Measurements from ENCODE around the gene IRF2BP1. TPM values are rescaled to one million over a fixed set of nuclear protein-coding genes. Genes with fewer than 3 reads are reported as not detected.

IRF2BP1 gene
- total and polyA plus RNA-seq, 12 donors: 8.0 to 23.0 (median 19.5) TPM

DNA sequence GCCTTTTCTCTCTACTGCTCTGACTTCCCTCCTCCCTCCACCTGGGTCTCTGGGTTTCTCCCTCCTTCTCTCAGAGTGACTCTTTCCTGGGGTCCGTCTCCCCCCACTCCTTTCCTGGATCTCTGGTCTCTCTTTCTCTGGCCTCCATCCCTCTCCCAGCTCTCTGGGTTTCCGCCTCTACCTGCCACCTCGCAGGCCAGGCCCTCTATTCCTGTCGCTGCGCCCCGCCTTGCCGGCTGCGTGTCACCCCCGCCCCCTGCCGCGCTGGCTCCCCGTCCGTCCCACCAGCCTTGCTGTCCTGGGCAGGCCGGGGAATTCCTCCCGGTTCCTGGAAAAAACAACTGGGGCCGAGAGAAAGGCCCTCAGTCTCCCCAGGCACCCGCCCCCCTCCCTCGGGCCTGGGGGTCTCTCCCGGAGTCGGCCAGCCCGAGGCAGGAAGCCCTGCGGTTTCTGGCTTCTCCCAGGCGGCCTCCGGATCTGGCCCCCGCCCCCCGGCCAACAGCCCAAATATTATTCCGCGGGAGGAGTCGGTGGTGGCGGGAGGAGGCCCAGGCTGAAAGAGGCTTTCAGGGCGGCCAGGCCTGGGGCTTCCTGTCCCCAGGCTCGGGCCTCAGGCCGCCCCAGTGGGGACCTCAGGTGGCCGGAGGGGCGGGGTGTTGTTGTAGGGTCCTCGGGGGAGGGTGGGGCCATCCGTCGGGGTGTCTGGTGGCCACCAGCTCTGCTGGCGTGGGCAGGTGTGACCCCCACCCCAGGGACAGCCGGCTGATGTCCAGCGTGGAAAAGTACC, 9.3 kb downstream of the IRF2BP1 start:
- ATAC-seq (peak; percentile 19 to 80 (median 64)), DNase-seq (peak; percentile 41 to 55)
- no peaks in the 10 kb centered on the region for H3K9me3 ChIP-seq
- H3K27me3 ChIP-seq: peaks cover 0 to 34% (median 0%) of the 10 kb centered on the region in 7 donors
- H3K27ac ChIP-seq: peak overlapping the region in 9 of 10 donors; percentile 28 to 86 (median 76)
- 16 to 19% methylated on average over 41 of the region's 41 CpGs for WGBS, 2 donors
- TF ChIP-seq, protein P1, sequence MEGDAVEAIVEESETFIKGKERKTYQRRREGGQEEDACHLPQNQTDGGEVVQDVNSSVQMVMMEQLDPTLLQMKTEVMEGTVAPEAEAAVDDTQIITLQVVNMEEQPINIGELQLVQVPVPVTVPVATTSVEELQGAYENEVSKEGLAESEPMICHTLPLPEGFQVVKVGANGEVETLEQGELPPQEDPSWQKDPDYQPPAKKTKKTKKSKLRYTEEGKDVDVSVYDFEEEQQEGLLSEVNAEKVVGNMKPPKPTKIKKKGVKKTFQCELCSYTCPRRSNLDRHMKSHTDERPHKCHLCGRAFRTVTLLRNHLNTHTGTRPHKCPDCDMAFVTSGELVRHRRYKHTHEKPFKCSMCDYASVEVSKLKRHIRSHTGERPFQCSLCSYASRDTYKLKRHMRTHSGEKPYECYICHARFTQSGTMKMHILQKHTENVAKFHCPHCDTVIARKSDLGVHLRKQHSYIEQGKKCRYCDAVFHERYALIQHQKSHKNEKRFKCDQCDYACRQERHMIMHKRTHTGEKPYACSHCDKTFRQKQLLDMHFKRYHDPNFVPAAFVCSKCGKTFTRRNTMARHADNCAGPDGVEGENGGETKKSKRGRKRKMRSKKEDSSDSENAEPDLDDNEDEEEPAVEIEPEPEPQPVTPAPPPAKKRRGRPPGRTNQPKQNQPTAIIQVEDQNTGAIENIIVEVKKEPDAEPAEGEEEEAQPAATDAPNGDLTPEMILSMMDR (IDR thresholded peaks at IDR 0.05): no peak
- peaks cover 5 to 16% (median 12%) of the 10 kb centered on the region in 9 donors for H3K4me1 ChIP-seq
- intact Hi-C loops (cut with DNase I): loop anchor here in 1 of 10 donors (5.0 kb wide), 1 partner anchor 59 kb away; the partner anchor contains the start of gene RSPH6A
- no peaks in the 10 kb centered on the region for H3K36me3 ChIP-seq
- H3K4me3 ChIP-seq: peak overlapping the region; percentile 4 to 47 (median 34)

DNA sequence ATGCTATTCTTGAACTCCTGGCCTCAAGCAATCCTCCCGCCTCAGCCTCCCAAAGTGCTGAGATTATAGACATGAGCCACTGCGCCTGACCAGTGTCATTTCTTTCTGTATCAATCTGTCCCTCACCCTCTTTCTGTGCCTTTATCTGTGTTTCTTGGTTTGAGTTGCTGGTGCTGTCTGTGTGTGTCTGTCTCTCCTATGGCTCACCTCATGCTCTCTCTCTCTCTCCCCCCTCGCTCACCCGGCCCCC, 9.9 kb downstream of the IRF2BP1 start:
- H3K27me3 ChIP-seq: peaks cover 0 to 34% (median 0%) of the 10 kb centered on the region in 7 donors
- ATAC-seq (peak in 4 of 8 donors; percentile 6 to 23 (median 16)), DNase-seq (no peak)
- peaks cover 5 to 16% (median 12%) of the 10 kb centered on the region in 9 donors for H3K4me1 ChIP-seq
- H3K4me3 ChIP-seq: no peak overlapping the region
- H3K9me3 ChIP-seq: no peaks in the 10 kb centered on the region
- H3K27ac ChIP-seq: peak overlapping the region in 6 of 10 donors; percentile 64 to 86 (median 80)
- no peaks in the 10 kb centered on the region for H3K36me3 ChIP-seq
- TF ChIP-seq, protein P1 (IDR thresholded peaks at IDR 0.05): no peak
- intact Hi-C loops (cut with DNase I): loop anchor here in 1 of 10 donors (5.0 kb wide), 1 partner anchor 59 kb away; the partner anchor contains the start of gene RSPH6A
- 51 to 55% methylated on average over 4 of the region's 4 CpGs for WGBS, 2 donors

DNA sequence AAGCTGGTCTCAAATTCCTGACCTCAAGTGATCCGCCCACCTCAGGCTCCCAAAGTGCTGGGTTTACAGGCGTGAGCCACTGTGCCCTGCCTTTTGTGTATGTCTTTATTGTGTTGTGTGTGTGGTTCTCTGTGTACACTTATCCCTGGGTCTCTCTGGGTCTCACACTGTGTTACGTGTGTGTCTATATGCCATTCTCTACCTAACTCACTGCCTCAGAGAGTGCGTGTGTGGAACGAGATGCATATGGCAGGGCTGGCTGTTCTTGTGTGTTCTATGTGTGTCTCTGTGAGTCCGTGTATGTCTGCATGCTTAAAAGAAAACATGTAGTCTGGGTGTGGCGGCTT, 11.3 kb downstream of the IRF2BP1 start:
- intact Hi-C loops (cut with DNase I): no loop called here
- Histone ChIP-seq H3K4me1 (peaks cover 5 to 16% (median 12%) of the 10 kb centered on the region in 9 donors), H3K4me3 (no peak overlapping the region), H3K9me3 (no peaks in the 10 kb centered on the region), H3K27ac (no peak overlapping the region), H3K27me3 (peaks cover 0 to 34% (median 0%) of the 10 kb centered on the region in 7 donors), H3K36me3 (no peaks in the 10 kb centered on the region)
- no peak for DNase-seq
- 90% methylated on average over 7 of the region's 7 CpGs for WGBS, 2 donors
- no peak for ATAC-seq
- TF ChIP-seq, protein P1 (IDR thresholded peaks at IDR 0.05): no peak

DNA sequence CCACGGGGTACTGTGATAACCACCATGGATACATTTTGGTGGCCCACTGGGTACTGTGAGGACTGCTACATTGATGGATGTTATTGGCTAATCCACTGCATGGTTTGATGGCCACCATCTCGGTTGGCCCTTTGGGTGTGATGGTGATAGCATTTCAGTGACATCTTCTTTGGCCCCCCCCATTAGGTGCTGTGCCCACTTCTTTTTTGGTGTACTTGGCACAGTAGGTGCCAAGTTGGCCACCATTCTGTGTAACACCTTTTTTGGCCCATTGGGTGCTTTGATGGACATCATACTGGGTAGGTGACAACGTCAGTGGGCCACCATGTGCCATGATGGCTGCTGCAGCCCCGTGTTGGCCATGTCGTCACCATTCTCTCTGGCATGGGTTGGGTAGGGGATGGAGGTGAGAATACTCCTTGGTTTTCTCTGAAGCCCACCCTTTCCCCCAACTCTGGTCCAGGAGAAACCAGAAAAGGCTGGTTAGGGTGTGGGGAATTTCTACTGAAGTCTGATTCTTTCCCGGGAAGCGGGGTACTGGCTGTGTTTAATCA, 12.6 kb downstream of the IRF2BP1 start:
- Histone ChIP-seq H3K27ac (no peak overlapping the region), H3K36me3 (no peaks in the 10 kb centered on the region), H3K9me3 (no peaks in the 10 kb centered on the region), H3K27me3 (peaks cover 0 to 25% (median 0%) of the 10 kb centered on the region in 7 donors), H3K4me3 (no peak overlapping the region), H3K4me1 (peaks cover 5 to 16% (median 12%) of the 10 kb centered on the region in 9 donors)
- ATAC-seq: no peak
- intact Hi-C loops (cut with DNase I): no loop called here
- 89 to 91% methylated on average over 7 of the region's 7 CpGs for WGBS, 2 donors
- DNase-seq: no peak
- TF ChIP-seq, protein P1 (IDR thresholded peaks at IDR 0.05): no peak

All from heart right ventricle (tissue), 16 donors.